Left ventricle myocardium superior (tissue), 1 donor: ENCODE measurements around the gene PLBD1. TPM values are rescaled to one million over a fixed set of nuclear protein-coding genes. Genes with fewer than 3 reads are reported as not detected.

Source experiments
- ATAC-seq: fragments of 200-7000 bp; cut with Tn5 transposase; one replicate; pipeline ENCODE4 v1.9.1; 2020; ENCODE audit warnings: mild to moderate bottlenecking, moderate library complexity
- DNase-seq: peaks from one replicate; pipeline ENCODE4 v3.0.0-alpha.2; 2020
- intact Hi-C: fragments of 100-400 bp; cut with micrococcal nuclease; formaldehyde crosslinking; loops from one replicate; pipeline ENCODE4 v1.11.0; 2022
- total RNA-seq: library from RNA; stranded (reverse); fragmentation: NEBNext Ultra II Directional; extraction: Animal tissue kit (Norgen Biotek cat#: 25700); gene quantifications from one replicate; pipeline ENCODE4 v1.2.1, GENCODE V29; 2021
- donor health status: DM: no; HTN: yes; CAD: no; lungs with severe emphysema.

PLBD1 gene
- total RNA-seq, 1 donor from 2014 or later, result 24.7 TPM

DNA sequence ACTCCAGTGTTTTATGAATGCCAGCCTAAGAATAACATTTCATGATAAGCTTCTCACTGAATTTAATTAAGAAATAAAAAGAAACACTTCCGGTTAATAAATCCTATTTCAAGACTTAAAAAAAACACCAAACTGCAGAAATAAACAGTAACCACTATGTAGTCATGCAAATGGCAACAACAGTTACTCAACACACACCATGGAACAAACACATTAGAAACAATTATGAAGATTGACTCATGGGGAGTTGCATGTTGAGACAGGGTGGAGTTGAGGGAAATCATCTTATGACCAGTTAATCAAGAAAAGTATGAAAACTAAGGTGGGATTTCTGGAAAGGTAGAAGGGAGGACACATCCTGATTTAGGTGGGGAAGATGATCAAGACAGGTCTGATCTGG, 52.7 kb downstream of the PLBD1 start:
- intact Hi-C loops, result loop anchor here (5.0 kb wide), 1 partner anchor 102 kb away; no protein-coding TSS in a partner anchor
- ATAC-seq, result no peak
- DNase-seq, result no peak

DNA sequence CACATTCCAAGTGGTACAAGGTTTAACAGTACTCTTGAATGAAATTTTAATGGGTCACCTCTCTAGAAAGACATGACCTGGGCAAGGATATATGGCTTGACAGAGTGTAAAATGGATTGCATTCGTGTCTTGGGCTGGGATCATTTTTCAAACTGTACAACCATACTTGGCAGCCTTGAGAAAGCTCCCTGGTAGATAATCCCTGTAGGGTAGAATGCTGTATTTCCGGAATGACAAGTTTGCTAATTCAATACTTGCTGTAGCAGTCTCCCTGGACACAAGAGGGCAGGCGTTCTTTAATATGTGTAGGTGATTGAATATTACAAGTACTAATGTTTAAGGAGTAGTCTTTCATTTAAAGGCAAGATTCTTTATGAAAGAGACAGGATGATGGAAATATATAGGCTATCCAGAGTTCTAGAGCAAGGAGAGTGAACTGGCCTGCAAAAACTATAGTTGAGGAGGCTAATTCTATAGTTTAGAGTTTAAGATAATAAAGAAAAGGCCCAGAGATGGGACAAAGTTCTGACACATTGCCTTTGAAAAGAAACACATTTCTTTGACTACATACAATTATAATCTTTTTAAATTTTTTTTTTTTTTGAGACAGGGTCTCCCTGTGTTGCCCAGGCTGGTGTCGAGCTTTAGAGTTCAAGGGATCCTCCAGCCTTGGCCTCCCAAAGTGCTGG, 53.4 kb downstream of the PLBD1 start:
- ATAC-seq (peak; percentile 75), DNase-seq (no peak)
- intact Hi-C loops, result loop anchor here (5.0 kb wide), 1 partner anchor 103 kb away; no protein-coding TSS in a partner anchor

DNA sequence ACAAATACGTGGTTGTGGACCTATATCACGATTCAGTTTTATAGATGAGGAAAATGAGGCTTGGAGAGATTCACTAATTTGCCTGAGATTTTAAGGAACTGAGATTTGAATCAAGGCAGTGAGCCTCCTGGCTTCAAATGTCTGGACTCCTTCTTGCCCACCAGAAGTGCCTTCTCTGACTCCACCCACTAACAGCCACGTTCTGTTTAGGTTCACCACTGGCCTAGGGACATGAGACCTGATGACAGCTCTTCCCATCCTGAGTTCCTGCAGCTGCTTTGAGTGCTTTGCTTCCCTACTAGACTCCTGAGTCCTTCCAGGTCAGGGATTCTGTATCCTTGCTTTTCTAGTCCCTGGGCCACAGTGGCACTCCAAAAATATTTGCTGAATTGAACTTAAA, 57.1 kb downstream of the PLBD1 start:
- DNase-seq (no peak), ATAC-seq (no peak)
- intact Hi-C loops, result loop anchor here (5.0 kb wide), 1 partner anchor 107 kb away; no protein-coding TSS in a partner anchor

DNA sequence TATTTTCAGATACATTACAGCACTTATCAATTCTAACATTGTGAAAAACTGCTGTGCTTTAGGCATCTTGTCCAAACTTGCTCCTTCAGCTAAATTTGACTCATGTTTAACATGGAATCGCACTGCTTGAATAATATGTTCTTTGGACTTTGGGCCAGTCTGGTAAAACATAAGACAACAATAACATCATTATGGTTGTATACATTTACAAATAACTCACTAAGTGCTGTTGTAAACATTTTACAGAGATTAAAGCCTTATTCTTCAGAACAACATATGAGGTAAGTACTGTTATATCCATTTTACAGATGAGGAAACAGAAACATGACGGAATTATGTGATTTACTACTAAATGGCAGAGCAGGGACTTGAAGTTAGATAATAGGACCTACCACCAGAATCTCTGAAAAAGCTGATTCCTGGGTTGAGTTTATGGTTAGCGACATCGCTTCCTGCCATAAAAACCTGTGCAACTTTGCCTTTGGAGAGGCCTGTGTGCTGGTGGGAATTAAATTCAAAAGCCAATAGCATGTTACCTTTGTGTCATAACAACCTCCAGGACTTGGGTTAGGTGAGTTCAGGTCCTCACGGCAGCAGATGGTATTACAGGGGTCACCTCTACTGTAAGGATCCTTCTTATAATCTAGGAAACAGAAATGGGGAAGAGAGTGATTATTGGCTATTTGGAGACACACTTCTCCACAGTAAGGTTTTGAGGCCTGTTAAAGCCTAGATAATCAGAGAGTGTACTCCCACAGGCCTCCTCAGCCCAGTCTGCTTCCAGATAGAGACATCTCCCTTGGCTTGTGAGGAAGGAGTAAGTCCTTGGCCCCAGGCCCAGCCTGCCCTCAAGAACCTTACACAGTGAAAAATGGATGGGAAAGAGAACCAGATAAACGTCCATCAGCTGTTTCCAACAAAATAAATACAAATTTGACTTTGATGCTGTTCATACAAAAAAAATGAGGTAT, 61.8 kb downstream of the PLBD1 start:
- DNase-seq, result no peak
- intact Hi-C loops, result no loop called here
- no peak for ATAC-seq

DNA sequence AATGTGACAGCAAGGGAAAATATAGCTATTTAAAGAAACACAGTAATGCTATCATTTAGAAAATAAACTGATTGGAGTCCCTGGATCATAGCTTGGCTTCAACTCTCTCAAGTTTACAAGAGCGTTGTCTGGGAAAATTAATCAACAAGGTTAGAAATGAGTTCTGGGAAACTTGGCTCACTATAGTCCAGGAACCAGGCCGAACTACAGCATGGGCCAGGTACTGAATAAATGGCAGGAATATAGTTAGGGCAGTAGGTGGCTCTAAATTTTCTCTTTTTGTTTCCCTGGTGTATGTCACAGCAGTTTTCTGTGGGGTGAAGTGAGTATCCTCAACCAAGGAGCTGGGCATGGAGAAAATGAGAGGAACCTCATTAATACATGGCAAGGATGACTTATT, 72.4 kb downstream of the PLBD1 start:
- DNase-seq (no peak), ATAC-seq (peak; percentile 57)
- intact Hi-C loops, result no loop called here

DNA sequence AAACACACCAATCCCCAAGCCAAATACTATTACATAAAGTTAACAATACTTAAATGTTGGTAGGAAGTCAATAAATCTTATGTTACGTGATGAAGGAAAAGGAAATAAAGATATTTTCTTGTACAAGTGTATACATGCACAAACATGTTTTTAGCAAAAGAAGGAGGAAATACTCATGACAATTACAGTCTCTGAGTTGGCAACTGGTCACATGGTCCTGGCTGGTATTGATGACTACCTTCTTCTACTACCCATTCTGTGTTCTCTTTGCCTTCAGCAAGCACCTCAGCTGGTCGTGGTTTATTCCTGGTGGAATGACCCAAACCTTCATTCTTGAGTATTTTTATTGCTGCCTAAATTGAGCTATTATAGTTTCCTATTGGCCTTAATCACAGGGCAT, 84.8 kb downstream of the PLBD1 start:
- intact Hi-C loops, result no loop called here
- ATAC-seq, result no peak
- no peak for DNase-seq

DNA sequence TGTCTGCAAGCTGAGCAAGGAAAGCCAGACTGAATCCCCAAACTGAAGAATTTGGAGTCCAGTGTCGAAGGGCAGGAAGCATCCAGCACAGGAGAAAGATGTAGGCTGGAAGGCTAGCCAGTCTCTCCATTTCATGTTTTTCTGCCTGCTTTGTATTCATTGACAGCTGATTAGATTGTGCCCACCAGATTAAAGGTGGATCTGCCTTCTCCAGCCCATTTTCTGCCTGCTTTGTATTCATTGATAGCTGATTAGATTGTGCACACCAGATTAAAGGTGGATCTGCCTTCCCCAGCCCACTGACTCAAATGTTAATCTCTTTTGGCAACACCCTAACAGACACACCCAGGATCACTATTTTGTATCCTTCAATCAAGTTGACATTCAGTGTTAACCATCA, 85.3 kb downstream of the PLBD1 start:
- DNase-seq, result no peak
- intact Hi-C loops, result no loop called here
- no peak for ATAC-seq

DNA sequence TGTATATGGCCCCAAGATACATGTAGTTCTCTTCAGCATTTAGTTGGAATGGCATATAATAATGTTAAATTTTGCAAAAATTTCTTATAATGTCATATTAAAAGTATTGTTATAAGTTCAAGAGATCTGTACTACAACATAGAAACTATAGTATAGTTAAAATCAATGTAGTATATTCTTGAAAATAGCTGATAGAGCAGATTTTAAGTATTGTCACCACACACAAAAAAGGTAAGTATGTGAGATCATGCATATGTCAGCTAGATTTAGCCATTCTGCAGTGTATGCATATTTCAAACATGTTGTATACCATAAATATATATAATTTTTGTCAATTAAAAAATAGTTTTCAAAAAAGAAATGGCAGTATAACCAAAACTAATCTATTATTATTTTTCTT, 86.5 kb downstream of the PLBD1 start:
- ATAC-seq (no peak), DNase-seq (no peak)
- intact Hi-C loops, result no loop called here

DNA sequence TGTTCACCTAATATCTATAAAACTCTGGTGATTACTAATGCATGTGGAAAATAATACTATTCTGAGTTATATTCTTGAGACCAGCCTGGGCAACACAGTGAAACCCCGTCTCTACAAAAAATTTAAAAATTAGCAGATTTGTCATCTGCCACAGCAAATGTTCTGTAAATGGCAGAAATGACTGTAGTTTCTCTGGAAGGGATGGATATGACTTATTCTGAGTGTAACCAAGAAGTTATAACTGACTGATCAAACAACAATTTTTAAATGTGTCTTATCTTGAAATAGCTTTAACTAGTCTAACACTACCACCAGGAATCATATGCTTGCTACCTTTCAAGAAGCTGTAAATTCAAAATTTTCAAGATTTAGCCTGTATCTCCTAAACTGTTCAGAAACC, 88.7 kb downstream of the PLBD1 start:
- no peak for ATAC-seq
- intact Hi-C loops, result no loop called here
- DNase-seq, result no peak

DNA sequence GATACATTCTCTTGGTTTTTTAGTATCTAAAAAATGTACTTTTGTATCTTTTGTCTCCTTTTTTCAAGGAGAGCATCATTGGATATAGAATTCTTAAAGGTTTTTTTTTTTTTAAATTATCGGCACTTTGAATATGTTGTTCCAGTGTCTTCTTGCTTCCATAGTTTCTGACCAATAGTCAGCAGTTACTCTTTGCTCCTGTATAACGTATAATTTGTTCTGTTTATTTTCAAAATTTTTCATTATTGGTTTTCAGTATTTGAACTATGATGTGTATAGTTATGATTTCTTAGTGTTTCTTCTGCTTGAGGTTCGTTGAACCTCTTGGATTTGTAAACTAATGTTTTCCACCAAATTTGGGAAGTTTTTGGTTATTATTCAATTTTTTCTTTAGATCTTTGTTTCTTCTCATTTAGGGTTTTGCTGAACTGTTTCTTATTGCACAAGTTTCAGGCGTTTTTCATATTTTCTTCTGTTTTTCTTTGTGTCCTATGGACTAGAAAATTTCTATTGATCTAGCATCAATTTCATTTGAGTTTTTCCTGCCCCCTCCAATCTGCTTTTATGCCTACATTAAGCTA, 93.9 kb downstream of the PLBD1 start:
- intact Hi-C loops, result no loop called here
- ATAC-seq (no peak), DNase-seq (no peak)

DNA sequence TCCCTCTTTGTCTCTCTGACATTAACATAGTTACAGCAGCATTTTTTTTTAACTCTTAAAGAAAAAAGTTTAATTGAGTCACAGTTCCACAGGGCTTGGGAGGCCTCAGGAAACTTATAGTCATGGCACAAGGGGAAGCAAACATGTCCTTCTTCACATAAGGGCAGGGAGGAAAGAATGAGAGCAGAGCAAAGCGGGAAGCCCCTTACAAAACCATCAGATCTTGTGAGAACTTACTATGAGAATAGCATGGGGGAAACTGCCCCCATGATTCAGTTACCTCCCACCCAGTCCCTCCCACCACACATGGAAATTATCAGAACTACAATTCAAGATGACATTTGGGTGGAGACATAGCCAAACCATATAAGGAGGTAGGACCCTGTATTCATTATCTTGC, 96.2 kb downstream of the PLBD1 start:
- ATAC-seq (no peak), DNase-seq (no peak)
- intact Hi-C loops, result no loop called here

DNA sequence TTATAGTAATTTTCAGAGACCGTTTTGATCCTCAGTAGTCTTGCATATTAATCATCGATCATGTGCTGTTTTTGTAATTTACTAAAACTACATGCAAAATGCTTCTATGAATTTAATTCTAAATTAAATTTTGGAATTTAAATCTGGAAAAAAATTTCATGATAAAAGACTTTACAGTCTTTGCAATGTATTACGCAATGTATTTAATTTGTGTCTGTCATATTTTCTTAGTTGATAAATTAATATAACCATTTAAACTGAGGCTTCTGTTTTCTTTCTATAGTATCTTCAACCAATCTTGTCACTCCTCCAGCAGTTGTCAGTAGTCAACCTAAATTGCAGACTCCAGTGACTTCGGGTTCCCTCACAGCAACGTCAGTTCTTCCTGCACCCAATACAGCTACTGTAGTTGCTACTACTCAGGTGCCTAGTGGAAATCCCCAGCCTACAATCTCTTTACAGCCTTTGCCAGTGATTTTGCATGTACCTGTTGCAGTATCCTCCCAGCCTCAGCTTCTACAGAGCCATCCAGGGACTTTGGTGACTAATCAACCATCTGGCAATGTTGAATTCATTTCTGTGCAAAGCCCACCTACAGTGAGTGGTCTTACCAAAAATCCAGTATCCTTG, 107.4 kb downstream of the PLBD1 start:
- no peak for DNase-seq
- ATAC-seq, result no peak
- intact Hi-C loops, result no loop called here

DNA sequence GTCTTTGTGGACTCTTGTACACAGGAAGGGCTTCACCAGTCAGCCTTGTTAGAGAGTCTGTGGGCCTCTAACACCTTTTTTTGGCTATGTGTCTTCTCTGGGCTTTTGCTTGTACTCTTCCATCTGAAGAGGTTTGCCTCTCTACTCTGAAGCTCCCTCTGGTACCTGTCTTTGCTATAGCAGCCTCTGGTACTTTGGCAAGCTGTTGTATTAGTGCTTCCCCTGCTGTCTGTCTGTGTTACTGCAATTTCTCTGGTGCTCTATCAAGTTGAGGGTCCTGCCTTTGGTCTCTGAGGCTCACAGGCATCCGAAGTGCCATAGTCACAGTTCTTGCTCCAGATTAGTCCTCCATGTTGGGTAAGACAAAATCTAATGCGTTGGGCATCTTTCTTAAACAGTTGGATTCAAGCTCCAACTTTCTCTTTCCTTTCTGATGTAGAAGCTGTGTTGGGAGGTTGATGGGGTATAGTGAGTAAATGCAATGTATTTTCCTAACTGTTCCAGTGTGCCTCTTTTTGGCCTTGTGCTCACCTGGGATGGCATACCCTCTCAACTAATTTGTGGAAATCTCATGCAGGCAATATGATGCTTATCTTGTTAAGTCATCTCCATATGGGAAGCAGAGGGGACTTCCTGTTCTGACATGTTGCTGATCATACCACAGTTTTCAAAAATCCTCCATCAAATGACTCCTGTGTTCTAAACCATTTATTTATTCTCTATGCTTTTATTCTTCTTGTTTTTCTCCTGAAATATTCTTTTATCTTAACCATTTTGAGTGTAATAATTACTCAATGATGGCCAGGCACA, 113.4 kb downstream of the PLBD1 start:
- peak; percentile 12 for ATAC-seq
- no peak for DNase-seq
- intact Hi-C loops, result no loop called here

Other genes with a start within 250 kb of the PLBD1 start
- 58.5 TPM for gene ATF7IP, start 202.2 kb downstream of the PLBD1 start, total RNA-seq
- gene GUCY2C, start 128.7 kb upstream of the PLBD1 start, total RNA-seq, result not detected
- 51.5 TPM for gene WBP11, start 235.6 kb upstream of the PLBD1 start, total RNA-seq
- 1.3 TPM for gene C12orf60, start 235.8 kb upstream of the PLBD1 start, total RNA-seq
- 0.20 TPM for gene SMCO3, start 246.3 kb upstream of the PLBD1 start, total RNA-seq